Neutrophil (primary cell): Measurements from ENCODE around the gene NUMA1.

Experiments used
- H3K27ac ChIP-seq: fragments of 200-600 bp; sonication (generic); 2 replicates; pipeline ENCODE4 v1.5.1; 2016; ENCODE audit warnings: mild to moderate bottlenecking, moderate library complexity
- H3K27me3 ChIP-seq: fragments of 200-600 bp; sonication (generic); 2 replicates; pipeline ENCODE4 v1.6.0; 2016; ENCODE audit warnings: mild to moderate bottlenecking
- H3K36me3 ChIP-seq: fragments of 200-600 bp; sonication (generic); 2 replicates; pipeline ENCODE4 v1.5.1; 2017
- H3K4me1 ChIP-seq, 2 experiments: fragments of 200-600 bp in 1 of 2; sonication (generic) in 1 of 2; 1 replicate in 1 of 2; 2 replicates in 1 of 2; pipeline versions ENCODE4 v1.5.1 to v1.6.1; 2013 to 2016; ENCODE audit warnings: low read depth in 1 of 2, low read length in 1 of 2, mild to moderate bottlenecking in 1 of 2, moderate library complexity in 1 of 2; ENCODE audit not compliant: control insufficient read depth in 1 of 2, insufficient read depth in 1 of 2
- H3K4me3 ChIP-seq, 2 experiments: fragments of 200-600 bp in 1 of 2; sonication (generic) in 1 of 2; 1 replicate in 1 of 2; 2 replicates in 1 of 2; pipeline ENCODE4 v1.5.1; 2013 to 2016; ENCODE audit warnings: low read depth in 1 of 2, low read length in 1 of 2, mild to moderate bottlenecking in 1 of 2, moderate library complexity in 1 of 2
- H3K9me3 ChIP-seq: fragments of 200-600 bp; sonication (generic); 2 replicates; pipeline ENCODE4 v1.5.1; 2016
- TF ChIP-seq, protein P1 (sequence below): fragments of 200-600 bp; sonication (generic); IDR thresholded peaks from 2 replicates; pipeline ENCODE4 v1.5.1; 2016; ENCODE audit warnings: antibody characterized with exemption

Gene NUMA1

DNA sequence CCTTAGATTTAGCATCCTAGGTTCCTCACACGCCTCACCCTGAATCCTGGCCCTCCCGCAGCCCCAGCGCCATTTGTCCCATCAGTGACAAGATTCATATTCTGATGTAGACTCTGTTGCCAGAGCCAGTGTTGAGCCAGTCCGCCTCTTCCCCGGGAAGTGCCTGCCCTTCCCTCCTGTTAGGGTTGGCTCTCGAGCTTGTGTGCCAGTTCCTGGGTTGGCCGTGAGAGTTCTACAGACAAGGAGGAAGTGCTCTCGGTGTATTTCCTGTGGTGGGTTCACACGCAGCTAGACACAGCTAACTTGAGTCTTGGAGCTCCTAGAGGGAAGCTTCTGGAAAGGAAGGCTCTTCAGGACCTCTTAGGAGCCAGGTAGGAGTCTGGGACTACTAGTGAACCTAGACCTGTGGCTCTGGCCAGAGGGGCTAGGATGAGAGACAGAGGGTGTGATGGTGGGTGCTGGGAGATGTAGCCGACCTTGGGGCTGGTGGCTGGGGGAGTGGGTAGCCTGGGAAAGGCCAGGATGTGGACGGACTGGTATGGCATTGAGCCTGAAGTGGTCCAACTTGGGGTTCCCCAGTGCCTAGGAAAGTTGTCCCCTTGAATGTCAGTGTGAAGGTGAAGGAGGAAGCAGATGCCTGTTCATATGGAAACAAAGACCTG lies 81.6 kb downstream of the NUMA1 start, which contains the start of gene IL18BP:
Gene IL18BP (plus strand): TSS at position 261 of the 662 bp plus-strand sequence. CDS start 1,076 bp downstream, outside the sequence.
- Histone ChIP-seq H3K4me1 (peaks cover 32 to 34% of the 10 kb centered on the region in 2 experiments), H3K27ac (peak within 1 kb of the TSS; percentile 91), H3K9me3 (no peaks in the 10 kb centered on the region), H3K4me3 (peak within 1 kb of the TSS in 1 of 2 experiments; percentile 0), H3K27me3 (no peaks in the 10 kb centered on the region), H3K36me3 (peaks cover 30% of the 10 kb centered on the region)
- TF ChIP-seq, protein P1, sequence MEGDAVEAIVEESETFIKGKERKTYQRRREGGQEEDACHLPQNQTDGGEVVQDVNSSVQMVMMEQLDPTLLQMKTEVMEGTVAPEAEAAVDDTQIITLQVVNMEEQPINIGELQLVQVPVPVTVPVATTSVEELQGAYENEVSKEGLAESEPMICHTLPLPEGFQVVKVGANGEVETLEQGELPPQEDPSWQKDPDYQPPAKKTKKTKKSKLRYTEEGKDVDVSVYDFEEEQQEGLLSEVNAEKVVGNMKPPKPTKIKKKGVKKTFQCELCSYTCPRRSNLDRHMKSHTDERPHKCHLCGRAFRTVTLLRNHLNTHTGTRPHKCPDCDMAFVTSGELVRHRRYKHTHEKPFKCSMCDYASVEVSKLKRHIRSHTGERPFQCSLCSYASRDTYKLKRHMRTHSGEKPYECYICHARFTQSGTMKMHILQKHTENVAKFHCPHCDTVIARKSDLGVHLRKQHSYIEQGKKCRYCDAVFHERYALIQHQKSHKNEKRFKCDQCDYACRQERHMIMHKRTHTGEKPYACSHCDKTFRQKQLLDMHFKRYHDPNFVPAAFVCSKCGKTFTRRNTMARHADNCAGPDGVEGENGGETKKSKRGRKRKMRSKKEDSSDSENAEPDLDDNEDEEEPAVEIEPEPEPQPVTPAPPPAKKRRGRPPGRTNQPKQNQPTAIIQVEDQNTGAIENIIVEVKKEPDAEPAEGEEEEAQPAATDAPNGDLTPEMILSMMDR: peak; percentile 37

- no peaks in the 10 kb centered on the region for H3K9me3 ChIP-seq
- no peaks in the 10 kb centered on the region for H3K27me3 ChIP-seq
- peak overlapping the region in 1 of 2 experiments; percentile 0 for H3K4me3 ChIP-seq
- TF ChIP-seq, protein P1: no peak
- peaks cover 32 to 34% of the 10 kb centered on the region in 2 experiments for H3K4me1 ChIP-seq
- H3K27ac ChIP-seq: peak overlapping the region; percentile 91
- peaks cover 23% of the 10 kb centered on the region for H3K36me3 ChIP-seq
These were observed 82.3 kb downstream of the NUMA1 start for GRCh38 chr11:71998061-71998460.

- no peak overlapping the region for H3K4me3 ChIP-seq
- TF ChIP-seq, protein P1: no peak
- peaks cover 19% of the 10 kb centered on the region for H3K36me3 ChIP-seq
- no peaks in the 10 kb centered on the region for H3K27me3 ChIP-seq
- H3K27ac ChIP-seq: peak overlapping the region; percentile 91
- no peaks in the 10 kb centered on the region for H3K9me3 ChIP-seq
- peaks cover 32 to 34% of the 10 kb centered on the region in 2 experiments for H3K4me1 ChIP-seq
These were observed 82.7 kb downstream of the NUMA1 start for GRCh38 chr11:71997594-71997993.

GRCh38 chr11:71996946-71997345 lies 83.4 kb downstream of the NUMA1 start:
- H3K9me3 ChIP-seq: no peaks in the 10 kb centered on the region

DNA sequence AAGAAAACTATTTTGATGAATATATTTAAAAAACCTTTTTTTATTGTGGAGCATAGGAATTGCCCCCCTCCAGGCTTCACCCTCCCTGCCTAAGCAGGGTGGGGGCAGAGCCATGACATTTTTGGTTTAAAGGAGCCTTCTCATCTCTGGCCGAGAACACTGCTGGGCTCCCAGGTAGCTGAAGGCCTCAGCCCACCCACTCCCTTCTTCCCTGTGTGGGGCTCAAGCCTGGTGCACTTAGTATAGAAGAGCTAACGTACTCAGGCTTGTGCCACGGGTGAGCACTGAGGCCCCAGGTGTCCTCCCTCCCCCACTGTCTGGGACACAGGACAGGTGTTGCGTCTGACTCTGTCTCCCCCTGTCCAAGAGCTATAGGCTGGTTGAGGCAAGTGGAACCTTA lies 83.8 kb downstream of the NUMA1 start:
- Histone ChIP-seq H3K4me1 (peaks cover 32 to 34% of the 10 kb centered on the region in 2 experiments), H3K27me3 (no peaks in the 10 kb centered on the region), H3K4me3 (no peak overlapping the region), H3K9me3 (no peaks in the 10 kb centered on the region), H3K36me3 (peaks cover 8% of the 10 kb centered on the region), H3K27ac (peak overlapping the region; percentile 91)
- TF ChIP-seq, protein P1: no peak

More at GRCh38 chr11:71996946-71997345, 83.4 kb downstream of the NUMA1 start:
- Histone ChIP-seq H3K27me3 (no peaks in the 10 kb centered on the region), H3K36me3 (peaks cover 12% of the 10 kb centered on the region), H3K4me1 (peaks cover 32 to 34% of the 10 kb centered on the region in 2 experiments), H3K4me3 (no peak overlapping the region), H3K27ac (peak overlapping the region; percentile 91)
- TF ChIP-seq, protein P1: no peak
